ENCODE results near the gene CD80. TPM values are rescaled to one million over a fixed set of nuclear protein-coding genes. Genes with fewer than 3 reads are reported as not detected.
"Not testable (repeated sequence)": the region's sequence is repeated elsewhere in the genome, so short reads cannot be mapped to it uniquely, and the experiment has no call there.

The CD80 gene
- total RNA-seq, 1 experiment from 2014 or later, result not detected

GRCh38 chr3:119557192-119557876, 2.1 kb downstream of the CD80 start:
- POLR2A ChIA-PET, result no interaction called here
- Mint-ChIP-seq H3K4me1 (ENCODE audit: insufficient read depth, unreplicated experiment) (no peaks in the 10 kb centered on the region), H3K9me3 (ENCODE audit: unreplicated experiment) (no peaks in the 10 kb centered on the region), H3K36me3 (ENCODE audit: insufficient read depth, unreplicated experiment) (no peaks in the 10 kb centered on the region), H3K27me3 (ENCODE audit: insufficient read depth, unreplicated experiment) (no peaks in the 10 kb centered on the region), H3K4me3 (ENCODE audit: unreplicated experiment) (no peak overlapping the region), H3K27ac (ENCODE audit: low read depth, unreplicated experiment) (no peak overlapping the region)
- BruUV-seq (replicated peaks), result no TSS peak
- TF ChIP-seq CTCF (IDR thresholded peaks at IDR 0.05; ENCODE audit: unreplicated experiment), result no peak
- CTCF ChIA-PET, result interaction anchor here (0.6 kb wide), 1 partner anchor 1631 kb away, joined by 4 read pairs; no protein-coding TSS in a partner anchor
- no peak for DNase-seq (ENCODE audit: unreplicated experiment)
- intact Hi-C loops (cut with micrococcal nuclease), result no loop called here

GRCh38 chr3:119555929-119556328, 3.5 kb downstream of the CD80 start:
- DNase-seq (ENCODE audit: unreplicated experiment), result no peak
- BruUV-seq (replicated peaks), result no TSS peak
- Mint-ChIP-seq H3K4me3 (ENCODE audit: unreplicated experiment) (no peak overlapping the region), H3K27ac (ENCODE audit: low read depth, unreplicated experiment) (no peak overlapping the region), H3K27me3 (ENCODE audit: insufficient read depth, unreplicated experiment) (no peaks in the 10 kb centered on the region), H3K4me1 (ENCODE audit: insufficient read depth, unreplicated experiment) (no peaks in the 10 kb centered on the region), H3K36me3 (ENCODE audit: insufficient read depth, unreplicated experiment) (no peaks in the 10 kb centered on the region), H3K9me3 (ENCODE audit: unreplicated experiment) (no peaks in the 10 kb centered on the region)
- POLR2A ChIA-PET, result no interaction called here
- TF ChIP-seq CTCF (IDR thresholded peaks at IDR 0.05; ENCODE audit: unreplicated experiment), result no peak
- intact Hi-C loops (cut with micrococcal nuclease), result no loop called here
- CTCF ChIA-PET, result interaction anchor here (1.0 kb wide), 1 partner anchor 31 kb away, joined by 3 read pairs; no protein-coding TSS in a partner anchor

GRCh38 chr3:119555309-119555735, 4.1 kb downstream of the CD80 start:
- no peak for TF ChIP-seq CTCF (IDR thresholded peaks at IDR 0.05; ENCODE audit: unreplicated experiment)
- no peaks in the 10 kb centered on the region for H3K27me3 Mint-ChIP-seq (ENCODE audit: insufficient read depth, unreplicated experiment)
- ChIA-PET POLR2A (no interaction called here), CTCF (interaction anchor here (1.0 kb wide), 1 partner anchor 31 kb away, joined by 3 read pairs; no protein-coding TSS in a partner anchor)
- DNase-seq (ENCODE audit: unreplicated experiment), result no peak
- H3K4me3 Mint-ChIP-seq (ENCODE audit: unreplicated experiment), result no peak overlapping the region
- H3K4me1 Mint-ChIP-seq (ENCODE audit: insufficient read depth, unreplicated experiment), result no peaks in the 10 kb centered on the region
- intact Hi-C loops (cut with micrococcal nuclease), result no loop called here
- H3K36me3 Mint-ChIP-seq (ENCODE audit: insufficient read depth, unreplicated experiment), result no peaks in the 10 kb centered on the region
- no TSS peak for BruUV-seq (replicated peaks)
- H3K27ac Mint-ChIP-seq (ENCODE audit: low read depth, unreplicated experiment), result no peak overlapping the region
- H3K9me3 Mint-ChIP-seq (ENCODE audit: unreplicated experiment), result no peaks in the 10 kb centered on the region

GRCh38 chr3:119553823-119554415, 5.5 kb downstream of the CD80 start:
- no peak for TF ChIP-seq CTCF (IDR thresholded peaks at IDR 0.05; ENCODE audit: unreplicated experiment)
- H3K4me1 Mint-ChIP-seq (ENCODE audit: insufficient read depth, unreplicated experiment), result no peaks in the 10 kb centered on the region
- CTCF ChIA-PET, result interaction anchor here (0.6 kb wide), 1 partner anchor 30 kb away, joined by 3 read pairs; no protein-coding TSS in a partner anchor
- H3K27ac Mint-ChIP-seq (ENCODE audit: low read depth, unreplicated experiment), result no peak overlapping the region
- POLR2A ChIA-PET, result no interaction called here
- BruUV-seq (replicated peaks), result no TSS peak
- H3K4me3 Mint-ChIP-seq (ENCODE audit: unreplicated experiment), result no peak overlapping the region
- no peaks in the 10 kb centered on the region for H3K9me3 Mint-ChIP-seq (ENCODE audit: unreplicated experiment)
- H3K27me3 Mint-ChIP-seq (ENCODE audit: insufficient read depth, unreplicated experiment), result no peaks in the 10 kb centered on the region
- intact Hi-C loops (cut with micrococcal nuclease), result no loop called here
- DNase-seq (ENCODE audit: unreplicated experiment), result no peak
- no peaks in the 10 kb centered on the region for H3K36me3 Mint-ChIP-seq (ENCODE audit: insufficient read depth, unreplicated experiment)

- H3K36me3 Mint-ChIP-seq (ENCODE audit: insufficient read depth, unreplicated experiment); H3K27me3 Mint-ChIP-seq (ENCODE audit: insufficient read depth, unreplicated experiment); H3K4me3 Mint-ChIP-seq (ENCODE audit: unreplicated experiment); intact Hi-C loops (cut with micrococcal nuclease); H3K9me3 Mint-ChIP-seq (ENCODE audit: unreplicated experiment); BruUV-seq (replicated peaks); H3K27ac Mint-ChIP-seq (ENCODE audit: low read depth, unreplicated experiment); POLR2A ChIA-PET; DNase-seq (ENCODE audit: unreplicated experiment); H3K4me1 Mint-ChIP-seq (ENCODE audit: insufficient read depth, unreplicated experiment): not testable (repeated sequence)
- CTCF ChIA-PET, result interaction anchor here (1.2 kb wide), 1 partner anchor 11 kb away, joined by 5 read pairs; no protein-coding TSS in a partner anchor
Observed at GRCh38 chr3:119552928-119553327, 6.5 kb downstream of the CD80 start.

Data from MCF 10A (cell line).